NCI-H774 (cell line): ENCODE results near the gene NXPH1.

Experiments
- DNase-seq: peaks from one replicate; lab custom pipeline; 2025; lab: John Stamatoyannopoulos, UW

NXPH1 gene

DNA sequence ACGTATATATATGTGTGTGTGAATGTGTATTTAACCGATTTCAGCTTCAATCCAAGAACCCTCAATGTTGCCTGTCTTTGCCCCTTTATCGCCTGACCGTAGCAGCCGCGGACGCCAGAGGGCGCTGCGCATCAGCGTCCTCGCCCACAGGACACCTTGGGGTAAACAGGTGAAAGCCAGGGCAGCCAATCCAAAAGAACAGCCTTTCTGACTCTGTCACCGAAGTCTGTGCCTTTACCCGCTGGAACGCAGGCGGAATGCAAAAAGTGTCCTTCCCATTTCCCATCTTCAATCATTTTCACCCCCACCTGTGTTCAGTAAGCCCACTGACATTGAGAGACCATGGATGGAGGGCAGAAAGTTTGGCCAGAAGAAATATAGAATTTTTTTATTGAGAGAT, 3.6 kb downstream of the NXPH1 start:
- no peak for DNase-seq

DNA sequence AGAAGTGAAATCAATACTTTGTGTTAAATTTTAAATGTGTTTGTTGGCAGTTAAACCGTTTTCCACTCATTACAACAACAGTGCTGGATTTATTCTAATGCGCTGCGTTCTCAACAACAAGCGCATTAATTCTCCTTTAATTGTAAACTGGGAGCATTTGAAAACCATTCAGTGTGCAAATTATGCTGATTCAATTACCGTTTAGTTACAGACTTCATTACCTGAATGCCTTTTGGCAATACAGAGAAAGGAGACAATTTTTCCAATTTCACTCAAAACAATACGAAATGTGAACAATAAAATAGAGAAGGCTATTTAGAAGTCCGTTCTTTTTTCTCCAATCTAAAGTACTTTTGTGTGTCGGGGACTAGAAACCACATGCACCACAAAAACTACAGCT, 4.2 kb downstream of the NXPH1 start:
- no peak for DNase-seq

DNA sequence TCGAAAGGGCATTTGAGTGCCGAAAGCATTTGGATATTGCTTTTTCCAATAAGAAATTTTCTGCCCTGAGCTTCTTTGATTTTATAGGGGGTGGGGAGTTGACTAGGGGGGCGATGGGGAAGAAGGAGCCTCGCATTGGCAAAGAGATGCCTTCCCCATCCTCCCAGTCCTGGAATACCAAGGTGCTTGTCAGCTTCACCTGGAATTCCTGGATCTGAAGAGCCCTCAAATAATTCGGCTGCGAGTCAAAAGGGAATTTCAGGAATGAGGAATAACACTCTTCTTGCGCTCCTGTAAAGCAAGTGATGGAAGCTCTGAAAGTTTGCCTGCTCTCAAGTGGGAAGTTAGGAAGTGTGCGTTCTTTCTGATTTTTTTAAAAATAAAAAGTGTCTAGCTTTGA, 7.3 kb downstream of the NXPH1 start:
- no peak for DNase-seq

DNA sequence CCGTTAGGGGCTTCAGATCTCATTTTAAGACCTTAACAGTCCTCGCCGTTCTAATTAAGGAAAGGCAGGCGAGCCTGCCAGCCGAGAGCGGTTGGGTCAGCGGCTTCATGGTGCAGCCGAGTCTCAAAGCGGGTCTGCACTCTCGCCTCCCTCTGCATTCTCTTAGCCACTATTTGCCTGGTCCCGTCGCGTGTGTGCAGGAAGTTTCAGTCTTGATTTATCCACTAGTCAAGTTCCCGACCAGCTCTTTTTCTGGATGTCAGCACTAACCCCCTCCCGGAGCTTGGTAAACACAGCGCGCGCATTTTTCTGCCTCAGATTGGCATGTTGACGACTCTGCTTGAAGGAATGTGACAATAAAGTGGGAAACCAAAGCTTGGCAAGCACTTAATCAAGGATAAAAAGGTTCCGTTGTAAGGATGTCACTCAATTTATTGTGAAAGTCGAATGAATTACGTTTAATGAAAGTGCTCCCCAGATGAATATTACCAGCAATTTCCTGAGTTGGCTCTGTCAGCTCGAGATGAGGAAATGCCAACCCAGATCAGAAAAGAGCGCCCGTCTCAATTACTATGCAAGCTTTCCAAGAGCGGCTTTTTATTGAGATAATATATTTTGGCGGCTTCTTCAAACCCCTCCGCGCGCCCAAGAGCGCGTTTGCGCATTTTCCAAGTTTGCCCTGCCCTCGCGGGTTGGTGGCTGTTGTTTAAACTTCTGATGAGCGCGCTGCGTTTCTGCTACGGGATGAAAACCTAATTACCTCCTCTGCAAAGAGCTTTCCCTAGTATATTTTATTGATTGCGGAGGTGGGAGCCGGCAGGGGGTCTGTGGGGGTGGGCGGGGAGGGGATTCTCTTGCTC, 7.9 kb downstream of the NXPH1 start:
- DNase-seq, result no peak

DNA sequence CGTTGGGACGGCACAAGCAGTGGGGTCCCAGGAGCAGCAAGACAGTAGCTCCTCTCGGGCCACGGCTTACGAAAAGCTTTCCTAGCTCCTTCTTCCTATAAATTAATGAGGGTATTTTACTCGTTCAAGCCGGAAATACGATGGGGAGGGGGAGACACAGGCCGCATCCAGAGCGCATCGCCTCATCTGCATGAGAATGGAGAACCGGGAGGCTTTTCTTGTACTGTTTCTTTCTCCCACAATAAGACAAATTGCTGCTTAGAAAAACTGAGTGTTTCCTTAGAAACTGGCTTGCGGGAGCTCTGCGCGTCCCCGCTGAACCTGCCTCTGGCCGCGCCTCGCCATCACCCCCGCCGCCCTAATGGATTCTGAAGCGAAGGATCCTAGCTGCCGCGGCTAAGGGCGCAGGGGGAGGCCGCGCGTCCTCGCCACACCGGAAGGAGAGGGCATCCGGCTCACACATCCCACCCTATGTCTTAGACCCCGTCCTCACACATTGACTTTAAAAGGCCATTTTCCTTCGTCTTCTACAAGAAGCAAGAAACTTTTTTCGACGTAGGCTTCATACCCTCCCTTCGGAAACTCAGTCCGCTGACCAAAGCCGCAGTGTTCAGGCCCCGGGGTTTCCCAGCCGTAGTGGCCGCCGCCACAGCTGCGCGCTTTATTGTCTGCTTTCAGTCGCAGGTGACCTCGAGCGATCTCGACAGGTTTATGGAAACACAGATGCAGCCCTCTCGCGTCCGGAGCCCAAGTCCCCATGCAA, 8.8 kb downstream of the NXPH1 start:
- no peak for DNase-seq

DNA sequence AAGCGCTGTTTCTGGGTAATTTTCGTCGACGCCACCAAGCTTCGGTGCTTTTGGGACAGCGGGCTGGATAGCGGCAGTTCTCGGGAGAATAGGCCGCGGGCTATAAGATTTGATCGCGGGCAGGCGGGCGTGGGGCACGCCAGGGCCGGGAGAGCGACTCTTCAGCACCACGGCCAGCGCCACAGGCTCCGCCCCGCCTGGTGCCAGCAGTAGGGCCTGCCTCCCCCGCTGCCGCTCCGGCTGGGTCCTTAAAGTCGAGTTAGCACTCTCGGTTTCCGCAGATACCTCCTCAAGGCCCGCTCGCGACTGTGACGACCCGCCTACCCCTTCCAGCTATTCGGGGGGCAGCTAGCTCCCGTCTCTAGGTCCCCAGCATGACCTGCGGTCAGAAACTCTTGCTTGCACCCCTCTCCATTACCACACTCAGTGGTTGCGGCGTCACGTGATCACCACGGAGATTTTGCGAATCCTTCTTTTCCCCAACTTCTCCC, 9.4 kb downstream of the NXPH1 start:
- DNase-seq, result no peak

DNA sequence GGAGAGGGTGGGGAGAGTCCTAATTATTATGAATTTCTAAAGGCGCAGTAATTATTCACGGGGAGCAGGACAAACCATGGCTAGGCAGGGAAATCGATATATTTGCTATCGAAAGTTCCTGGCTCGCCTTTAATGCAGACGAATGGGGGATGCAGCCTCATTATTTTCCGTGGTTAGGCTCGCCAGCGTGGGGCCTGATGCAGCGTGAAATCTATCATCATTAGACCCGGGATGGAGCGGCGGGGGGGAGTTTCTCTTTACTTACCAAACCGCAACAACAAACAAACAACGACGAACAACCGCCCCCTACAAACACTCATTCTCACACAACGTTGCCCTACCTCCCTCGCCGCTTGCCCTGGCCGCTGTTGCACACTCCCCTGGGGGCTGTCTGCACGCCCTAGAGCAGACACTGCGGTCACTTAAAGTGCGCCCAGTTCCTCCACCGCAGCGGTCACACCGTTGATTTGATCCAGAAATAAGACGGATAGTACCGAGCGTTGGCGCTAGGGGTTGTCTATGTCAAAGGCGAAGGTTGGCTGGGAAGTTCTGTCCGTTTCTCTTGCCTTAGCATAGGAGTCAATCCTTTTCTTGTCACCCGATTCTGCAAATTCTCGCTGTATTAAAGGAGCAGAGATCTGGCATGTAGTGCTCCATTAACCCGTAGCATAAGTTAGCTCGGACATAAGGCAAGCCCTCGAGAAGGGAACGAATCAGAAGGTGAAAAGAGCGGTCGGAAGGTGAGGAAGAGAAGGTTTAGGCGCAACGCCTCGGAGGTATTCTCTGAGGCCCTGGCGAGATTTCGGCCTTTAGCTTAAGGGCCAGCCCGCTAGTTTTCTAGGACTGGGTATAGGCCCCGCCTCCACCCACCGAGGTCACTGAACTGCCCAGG, 10.4 kb downstream of the NXPH1 start:
- no peak for DNase-seq

DNA sequence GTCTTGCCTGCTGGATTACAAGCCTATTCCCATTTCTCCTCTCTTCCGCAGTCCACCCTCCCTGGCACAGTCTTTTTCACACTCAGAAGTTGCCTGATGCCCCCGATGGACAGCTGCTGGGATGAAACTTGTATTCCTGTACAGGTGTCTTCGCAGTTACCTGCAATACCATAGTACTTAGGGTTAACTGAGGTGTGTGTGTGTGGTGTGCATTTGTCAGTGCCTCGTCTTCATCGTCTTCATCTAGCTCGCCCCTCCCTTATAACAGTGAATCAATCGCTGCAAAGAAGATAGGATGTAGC, 11.0 kb downstream of the NXPH1 start:
- no peak for DNase-seq

DNA sequence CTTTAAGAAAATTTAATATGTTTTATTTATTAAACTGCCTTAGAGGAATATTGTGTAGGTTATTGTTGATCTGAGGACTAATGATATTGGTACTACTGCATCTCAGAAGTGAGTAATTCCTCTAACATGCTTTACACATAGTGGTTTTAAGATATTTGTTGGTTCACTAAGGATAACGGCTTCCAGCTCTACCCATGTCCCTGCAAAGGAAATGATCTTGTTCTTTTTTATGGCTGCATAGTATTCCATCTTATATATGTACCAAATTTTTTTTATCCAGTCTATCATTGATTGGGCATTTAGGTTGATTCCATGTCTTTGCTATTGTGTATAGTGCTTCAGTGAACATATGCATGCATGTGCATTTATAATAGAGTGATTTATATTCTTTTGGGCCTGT, 20.1 kb downstream of the NXPH1 start:
- no peak for DNase-seq

DNA sequence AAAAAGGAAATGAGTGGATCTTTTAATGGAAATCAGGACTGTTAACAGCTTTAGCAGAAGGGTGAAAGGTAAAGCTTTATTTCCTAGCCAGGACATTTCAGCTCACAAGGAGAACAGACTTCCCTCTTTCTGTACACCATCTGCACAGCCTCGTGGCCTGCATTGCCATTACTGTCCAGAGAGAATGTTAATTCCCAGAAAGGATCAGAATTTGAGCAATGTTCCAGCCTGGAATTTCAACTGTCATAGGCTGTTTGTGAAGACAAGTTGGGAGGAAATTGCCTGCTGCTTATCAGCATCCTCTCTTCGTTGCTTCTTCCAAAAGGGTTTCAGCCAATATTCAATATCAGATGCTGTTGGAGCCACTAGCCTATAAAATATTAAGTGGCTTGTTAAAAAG, 22.0 kb downstream of the NXPH1 start:
- DNase-seq, result no peak

DNA sequence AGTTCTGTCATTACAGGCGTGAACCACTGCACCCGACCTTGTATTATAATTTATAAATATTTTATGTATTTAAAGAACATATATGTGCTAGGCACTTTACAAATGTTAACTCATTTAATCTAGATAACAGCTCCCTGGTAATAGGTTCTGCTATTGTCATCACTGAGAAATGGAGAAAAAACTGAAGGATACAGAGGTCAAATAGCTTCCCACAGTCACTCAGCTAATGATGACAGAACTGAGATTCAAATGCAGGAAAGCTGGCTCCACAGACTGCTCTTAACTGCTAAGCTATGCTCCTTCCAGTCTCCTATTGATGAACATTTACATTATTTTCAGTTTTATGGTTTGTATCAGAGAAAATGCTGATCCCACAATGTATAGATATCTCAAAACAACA, 28.9 kb downstream of the NXPH1 start:
- no peak for DNase-seq

DNA sequence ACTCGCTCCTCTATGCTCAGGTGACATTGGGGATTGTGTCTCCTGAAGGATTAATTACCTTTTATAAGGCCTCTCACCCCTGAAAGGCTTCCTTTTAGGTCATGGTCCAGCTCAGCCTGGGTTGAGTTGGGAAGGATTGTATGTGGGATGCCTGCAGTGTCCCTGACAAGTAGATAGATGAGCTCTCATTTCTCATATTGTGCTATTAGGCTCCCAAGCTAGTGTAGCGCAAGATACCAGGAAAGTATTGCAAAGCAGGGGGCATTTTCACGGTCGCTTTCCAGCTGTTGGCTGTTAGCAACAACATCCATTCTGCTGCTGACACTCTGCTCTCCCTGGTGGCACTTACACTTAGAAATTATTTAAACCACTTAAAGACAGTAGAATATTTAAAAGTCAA, 31.9 kb downstream of the NXPH1 start:
- no peak for DNase-seq

DNA sequence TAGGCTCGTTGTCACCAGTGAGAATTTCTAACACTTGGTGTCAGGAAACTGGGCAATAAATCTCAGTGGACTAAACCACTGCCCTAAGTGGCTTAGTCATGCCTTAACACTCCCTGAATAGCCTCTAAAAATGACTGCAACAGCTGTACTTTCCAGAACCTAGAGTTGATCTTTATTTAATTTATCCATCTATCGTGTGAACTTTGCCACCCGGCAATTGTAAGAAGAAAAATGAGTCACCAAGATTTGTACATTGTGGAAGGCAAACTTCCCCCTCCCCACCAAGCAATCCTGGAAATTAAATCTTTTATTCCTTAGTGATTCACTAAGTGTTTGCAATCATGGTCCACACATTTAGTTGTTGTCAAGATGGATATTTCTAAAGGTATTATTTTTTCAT, 47.1 kb downstream of the NXPH1 start:
- no peak for DNase-seq

DNA sequence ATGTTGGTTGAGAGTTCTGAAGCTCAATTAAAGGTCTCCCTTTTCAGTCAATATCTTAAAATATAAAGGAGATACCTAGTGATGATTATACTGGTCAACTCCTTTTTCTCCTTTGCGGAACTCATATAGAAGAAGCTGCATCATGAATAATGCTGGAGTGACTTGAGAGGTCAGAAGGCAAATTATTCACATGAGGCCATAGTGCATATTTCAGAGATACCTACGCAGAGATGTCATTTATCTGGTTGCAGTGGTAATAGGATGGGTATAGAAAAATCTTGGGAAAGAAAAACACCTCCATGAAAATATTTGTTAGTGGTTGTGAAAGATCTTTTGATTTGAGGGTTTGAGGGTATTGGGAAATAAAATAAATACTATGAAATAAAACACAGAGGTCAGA, 47.7 kb downstream of the NXPH1 start:
- DNase-seq, result no peak

DNA sequence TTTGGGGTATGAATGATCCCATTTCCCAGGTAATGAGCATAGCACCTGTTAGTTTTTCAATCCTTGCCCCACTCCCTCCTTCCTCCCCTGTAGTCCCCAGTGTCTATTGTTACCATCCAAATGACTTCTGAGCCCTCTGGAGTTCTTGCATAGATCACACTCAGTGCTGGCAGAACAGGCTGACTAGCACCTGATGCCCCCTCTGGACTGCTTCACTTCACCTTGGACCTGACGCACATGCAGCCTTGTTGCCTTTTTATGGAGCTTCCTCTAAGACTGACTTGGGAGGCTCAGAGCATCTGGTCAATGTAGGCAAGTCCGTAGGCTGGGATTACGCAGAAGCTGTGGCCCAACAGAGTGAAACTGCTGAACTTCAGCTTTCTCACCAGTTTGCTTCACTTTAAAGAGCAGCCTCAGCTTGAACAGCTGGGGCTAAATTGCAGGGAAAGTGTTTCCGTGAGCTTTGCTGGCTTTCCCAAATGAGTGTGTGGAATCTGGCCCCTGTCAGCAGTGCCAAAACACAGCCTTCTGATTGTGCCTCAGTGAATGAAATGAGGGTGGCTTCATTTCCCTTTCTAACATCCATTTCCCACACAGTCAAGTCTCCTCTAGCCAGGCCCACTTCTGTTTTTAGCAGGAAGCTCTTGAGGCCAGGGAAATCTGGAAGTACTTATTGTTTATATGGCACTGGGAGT, 48.5 kb downstream of the NXPH1 start:
- DNase-seq, result no peak

DNA sequence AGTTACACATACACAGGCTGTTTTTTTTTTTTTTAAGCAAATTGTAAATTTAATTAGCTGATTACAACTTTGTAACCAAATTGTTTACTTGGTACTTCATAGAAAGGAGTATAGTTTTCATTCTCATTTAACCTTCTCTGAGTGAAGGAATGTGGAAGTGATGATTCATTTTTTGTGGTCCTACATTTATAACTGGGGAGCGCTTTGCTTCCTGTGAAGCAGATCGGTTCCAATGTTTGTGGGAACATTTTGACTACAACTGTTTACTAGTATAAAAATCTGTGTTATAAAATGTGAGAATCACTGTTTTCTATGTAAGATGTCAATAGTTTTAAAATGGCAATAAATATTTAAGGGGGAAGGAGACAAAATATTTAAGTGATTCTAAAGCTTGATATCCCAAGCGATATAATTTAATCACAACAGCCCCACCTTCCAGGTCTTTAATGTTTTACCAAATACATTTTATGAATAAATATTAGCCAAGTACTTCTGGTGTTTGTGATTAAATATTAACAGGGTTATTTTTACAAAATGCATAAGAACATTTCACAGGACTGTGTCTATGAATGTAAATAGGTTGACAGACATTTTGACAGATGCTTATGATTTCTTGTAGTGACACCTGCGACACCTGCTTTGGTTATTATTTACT, 57.1 kb downstream of the NXPH1 start:
- no peak for DNase-seq

DNA sequence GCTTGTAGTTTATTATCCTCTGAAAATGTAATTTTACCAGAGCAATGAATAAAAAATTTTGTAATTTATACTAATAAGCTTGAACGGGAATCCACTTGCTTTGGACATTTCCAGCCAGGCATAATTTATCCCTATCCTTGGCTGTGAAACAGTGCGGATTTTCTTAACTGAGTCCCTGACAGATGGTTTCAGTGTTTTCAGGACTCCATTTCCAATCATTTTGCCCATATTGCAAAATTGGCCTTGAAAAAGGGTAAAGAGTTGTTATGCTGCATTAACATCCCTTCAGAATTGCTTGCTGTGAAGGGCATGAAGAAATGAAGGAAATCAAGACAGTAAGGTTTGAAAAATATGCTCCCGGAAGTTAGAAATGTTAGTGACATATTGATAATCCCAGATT, 57.7 kb downstream of the NXPH1 start:
- DNase-seq, result no peak

DNA sequence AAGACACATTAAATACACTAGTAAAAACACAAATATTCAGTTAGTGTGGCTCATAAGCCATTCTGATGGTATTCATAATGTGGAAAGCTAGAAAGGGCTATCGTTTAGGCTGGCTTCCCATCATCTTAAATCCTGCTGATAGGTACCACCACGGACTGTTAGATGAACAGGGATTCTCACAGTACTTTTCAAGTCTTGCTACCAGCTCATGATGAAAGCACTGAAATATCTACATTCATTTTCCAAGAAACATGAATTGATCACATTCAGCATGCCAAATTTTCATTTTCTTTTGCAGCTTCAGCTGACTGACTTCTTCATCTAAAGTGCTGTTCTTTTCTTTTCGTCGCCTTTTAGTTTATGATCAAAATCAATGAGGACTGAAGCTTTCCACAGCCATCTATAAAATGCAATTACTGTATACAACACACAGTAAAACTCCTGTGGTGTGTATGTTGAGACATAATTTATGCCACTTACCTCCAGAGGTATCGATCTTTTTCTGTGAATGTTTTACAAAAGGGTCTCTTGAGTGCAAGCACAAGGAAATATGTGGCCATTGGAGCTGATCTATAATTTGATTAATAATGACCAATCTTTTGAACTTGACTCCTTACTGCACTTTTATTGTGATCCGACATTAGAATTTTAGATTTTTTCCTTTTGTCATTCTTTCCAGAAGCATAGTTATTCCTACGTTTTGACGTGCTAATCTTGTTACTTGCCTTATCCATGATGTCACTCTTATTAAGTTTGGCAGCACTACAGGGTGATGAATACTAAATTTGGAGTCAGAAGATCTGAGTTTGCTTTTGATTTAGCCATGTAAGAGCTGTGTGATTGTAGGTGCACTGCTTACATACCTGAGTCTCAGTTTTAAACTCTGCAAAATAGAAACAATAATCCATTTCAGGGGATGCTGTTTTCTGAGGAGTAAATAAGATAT, 58.4 kb downstream of the NXPH1 start:
- no peak for DNase-seq

DNA sequence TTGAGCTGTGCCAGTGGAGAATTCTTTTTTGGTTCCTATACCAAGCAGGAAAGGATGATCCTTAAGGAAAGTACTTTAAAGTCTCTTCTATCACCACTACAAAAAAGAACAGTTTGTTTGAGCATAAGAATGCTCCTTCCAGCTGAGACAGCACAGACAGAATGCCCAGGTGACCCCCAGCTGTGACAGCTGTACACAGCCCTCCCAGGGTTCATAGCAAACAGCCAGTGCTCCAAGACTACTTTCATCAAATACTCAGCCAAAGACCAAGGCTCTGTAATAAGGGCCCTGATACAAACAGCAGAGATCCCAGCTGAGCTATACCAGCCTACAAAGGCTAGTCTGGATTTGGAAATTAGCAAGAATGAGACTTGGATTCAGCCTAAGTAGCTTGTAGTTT, 65.7 kb downstream of the NXPH1 start:
- DNase-seq, result no peak

DNA sequence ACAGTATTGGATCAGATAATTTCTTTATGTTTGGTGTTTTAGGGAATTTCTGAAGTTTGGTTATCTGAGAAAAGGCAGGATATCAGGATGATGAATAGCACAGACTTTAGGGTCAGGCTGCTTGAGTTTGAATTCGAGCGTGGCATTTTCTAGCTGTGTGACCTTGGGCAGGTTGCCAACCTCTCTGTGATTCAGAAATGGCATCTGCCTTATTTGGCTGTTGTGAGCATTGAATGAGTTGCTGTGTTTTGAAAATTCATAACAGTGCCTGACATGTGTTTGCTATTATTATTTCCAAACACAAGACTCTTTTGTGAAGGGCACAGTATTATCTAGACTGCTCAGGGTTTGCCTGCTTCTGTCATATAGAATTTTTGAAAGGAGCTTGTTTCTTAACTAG, 66.9 kb downstream of the NXPH1 start:
- no peak for DNase-seq
